ENCODE measurements around the gene UCKL1.

DNA sequence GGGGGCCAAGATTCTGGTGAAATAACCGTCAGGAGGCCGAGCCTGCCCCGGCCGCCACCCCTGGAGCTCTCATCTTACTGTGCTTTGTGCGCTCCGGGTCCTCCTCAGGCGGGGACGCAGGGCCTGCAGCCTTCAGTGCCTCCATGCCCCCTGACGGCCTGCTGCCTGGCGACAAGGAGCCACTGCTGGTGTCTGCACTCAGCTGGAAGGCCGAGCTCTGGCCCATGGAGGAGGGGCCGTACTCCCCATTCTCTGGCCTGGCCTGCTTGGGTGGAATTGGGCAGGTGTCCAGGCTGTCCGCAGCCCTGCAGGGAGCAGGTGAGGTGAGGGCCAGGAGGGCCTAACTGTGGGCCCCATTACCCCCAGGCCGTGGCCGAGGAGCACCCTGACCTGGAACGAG, 8.2 kb upstream of the UCKL1 start:
- no peak for TF ChIP-seq EP300 (IDR thresholded peaks at IDR 0.05)
- TF ChIP-seq, protein P1, sequence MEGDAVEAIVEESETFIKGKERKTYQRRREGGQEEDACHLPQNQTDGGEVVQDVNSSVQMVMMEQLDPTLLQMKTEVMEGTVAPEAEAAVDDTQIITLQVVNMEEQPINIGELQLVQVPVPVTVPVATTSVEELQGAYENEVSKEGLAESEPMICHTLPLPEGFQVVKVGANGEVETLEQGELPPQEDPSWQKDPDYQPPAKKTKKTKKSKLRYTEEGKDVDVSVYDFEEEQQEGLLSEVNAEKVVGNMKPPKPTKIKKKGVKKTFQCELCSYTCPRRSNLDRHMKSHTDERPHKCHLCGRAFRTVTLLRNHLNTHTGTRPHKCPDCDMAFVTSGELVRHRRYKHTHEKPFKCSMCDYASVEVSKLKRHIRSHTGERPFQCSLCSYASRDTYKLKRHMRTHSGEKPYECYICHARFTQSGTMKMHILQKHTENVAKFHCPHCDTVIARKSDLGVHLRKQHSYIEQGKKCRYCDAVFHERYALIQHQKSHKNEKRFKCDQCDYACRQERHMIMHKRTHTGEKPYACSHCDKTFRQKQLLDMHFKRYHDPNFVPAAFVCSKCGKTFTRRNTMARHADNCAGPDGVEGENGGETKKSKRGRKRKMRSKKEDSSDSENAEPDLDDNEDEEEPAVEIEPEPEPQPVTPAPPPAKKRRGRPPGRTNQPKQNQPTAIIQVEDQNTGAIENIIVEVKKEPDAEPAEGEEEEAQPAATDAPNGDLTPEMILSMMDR (IDR thresholded peaks at IDR 0.05), result no peak
- TF ChIP-seq POLR2A (IDR thresholded peaks at IDR 0.05), result no peak
- no peak for TF ChIP-seq POLR2AphosphoS5 (IDR thresholded peaks at IDR 0.05)
